Middle frontal gyrus (tissue), 1 donor: Measurements from ENCODE around the gene SLC39A6.
"Not testable (repeated sequence)": the region's sequence is repeated elsewhere in the genome, so short reads cannot be mapped to it uniquely, and the experiment has no call there.

Source experiments
- DNase-seq: peaks from one replicate; pipeline ENCODE4 v3.0.0-alpha.2; 2015; ENCODE audit warnings: low spot score; ENCODE audit errors: extremely low spot score

SLC39A6 gene

DNA sequence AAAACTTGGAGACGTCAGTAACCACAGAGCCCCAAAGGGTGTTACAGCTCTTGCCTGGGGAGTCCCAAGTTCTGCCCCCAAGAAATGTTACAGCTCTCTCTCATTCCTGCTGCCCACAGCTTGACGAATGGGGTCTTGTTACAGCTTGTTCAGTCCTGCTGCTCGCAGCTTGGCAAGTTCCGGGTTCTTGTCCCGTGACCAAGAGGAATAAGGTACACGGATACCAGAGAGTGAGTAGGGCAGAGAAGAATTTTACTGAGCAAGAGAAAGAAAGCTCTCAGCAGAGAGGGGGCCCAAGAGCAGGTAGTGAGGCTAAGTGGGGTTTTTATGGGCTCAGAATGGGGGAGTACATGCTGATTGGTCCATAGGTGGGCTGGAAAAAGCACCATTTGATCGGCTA lies 27.2 kb downstream of the SLC39A6 start:
- DNase-seq = no peak

GRCh38 chr18:36099311-36099710 lies 29.8 kb downstream of the SLC39A6 start:
- DNase-seq = no peak

- DNase-seq = no peak
These were observed 32.2 kb downstream of the SLC39A6 start for GRCh38 chr18:36096955-36097354.

DNA sequence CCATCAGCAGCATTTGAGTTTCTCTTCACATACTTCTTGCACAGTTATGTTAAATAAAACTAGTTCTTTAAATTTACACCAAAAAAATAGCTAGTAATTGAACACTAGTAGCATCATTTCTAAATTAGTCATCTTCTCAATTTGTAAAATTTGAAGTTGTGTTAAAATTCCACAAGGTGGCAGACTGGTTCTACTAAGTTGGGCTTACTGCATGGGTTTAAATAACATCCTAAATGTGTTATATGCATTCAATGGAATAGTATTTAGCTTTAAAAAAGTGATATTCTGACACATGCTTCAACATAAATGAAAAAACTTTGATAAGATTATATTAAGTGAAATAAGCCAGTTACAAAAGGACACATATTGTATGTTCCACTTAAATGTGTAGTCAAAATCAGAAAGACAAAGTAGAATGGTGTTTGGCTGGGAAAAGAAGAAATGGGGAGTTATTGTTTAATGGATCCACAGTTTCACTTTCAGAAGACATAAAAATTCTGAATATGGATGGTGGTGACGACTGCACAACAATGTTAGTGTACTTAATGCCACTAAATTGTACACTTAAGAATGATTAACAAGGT lies 33.1 kb downstream of the SLC39A6 start:
- DNase-seq = no peak

DNA sequence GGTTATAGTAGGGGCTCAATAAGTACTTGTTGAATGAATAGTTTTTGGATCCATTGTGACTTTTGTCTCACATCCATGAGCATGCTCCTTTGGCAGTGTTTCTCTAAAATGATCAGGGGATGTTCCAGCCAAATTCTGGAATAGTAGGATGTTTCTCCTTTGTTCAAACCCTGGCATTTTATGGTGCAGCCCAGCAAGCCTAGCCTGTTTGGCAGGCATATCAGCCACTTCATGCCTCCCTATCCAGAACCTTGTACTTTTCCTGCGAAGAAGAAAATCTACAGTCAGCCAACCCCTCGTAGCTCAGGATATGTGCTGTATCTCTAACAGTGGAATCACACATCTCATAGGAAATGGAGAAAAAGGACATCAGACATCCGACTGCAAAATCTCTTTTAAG lies 34.7 kb downstream of the SLC39A6 start:
- DNase-seq = no peak

DNA sequence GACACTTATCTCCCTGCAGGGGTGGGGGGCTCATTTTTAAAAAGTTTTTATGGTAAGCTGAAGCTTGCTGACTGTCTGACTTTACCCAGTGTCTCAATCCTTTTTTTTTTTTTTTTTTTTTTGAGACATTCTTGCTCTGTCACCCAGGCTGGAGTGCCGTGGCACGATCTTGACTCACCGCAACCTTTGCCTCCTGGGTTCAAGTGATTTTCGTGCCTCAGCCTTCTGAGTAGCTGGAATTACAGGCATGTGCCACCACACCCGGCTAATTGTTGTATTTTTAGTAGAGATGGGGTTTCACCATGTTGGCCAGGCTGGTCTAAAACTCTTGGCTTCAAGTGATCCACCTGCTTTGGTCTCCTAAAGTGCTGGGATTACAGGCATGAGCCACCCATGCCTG lies 37.0 kb downstream of the SLC39A6 start:
- not testable (repeated sequence) for DNase-seq

DNA sequence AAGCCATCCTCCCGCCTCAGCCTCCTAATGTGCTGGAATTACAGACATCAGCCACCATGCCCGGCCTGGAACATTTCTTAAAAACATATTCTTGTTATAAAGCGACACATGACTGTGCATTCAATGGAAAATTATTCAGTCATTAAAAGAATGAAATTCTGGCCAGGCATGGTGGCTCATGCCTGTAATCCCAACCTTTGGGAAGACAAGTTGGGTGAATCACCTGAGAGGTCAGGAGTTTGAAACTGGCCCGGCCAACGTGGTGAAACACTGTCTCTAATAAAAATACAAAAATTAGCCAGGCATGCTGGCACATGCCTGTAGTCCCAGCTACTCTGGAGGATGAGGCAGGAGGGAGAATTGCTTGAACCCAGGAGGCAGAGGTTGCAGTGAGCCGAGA lies 40.1 kb downstream of the SLC39A6 start:
- no peak for DNase-seq

GRCh38 chr18:36088256-36088655 lies 40.9 kb downstream of the SLC39A6 start:
- no peak for DNase-seq

DNA sequence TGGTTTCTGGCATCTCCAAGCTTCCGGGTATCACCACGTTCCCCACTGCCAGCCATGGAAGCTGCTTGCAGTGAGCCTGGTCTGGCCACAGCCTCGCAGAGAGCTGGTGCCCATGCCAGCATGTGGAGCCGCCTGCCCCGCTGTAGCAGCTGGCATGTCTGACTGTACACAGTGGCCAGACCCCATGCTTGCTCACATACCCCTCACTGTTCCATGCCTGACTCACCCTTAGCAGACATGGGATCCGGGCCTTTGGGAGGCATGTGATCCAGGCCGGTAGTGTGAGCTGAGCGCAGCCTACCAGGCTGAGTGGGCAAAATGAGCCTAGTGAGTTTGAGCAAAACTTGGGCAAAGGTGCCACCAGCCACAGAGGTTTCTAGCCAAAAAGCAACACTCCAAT lies 43.0 kb downstream of the SLC39A6 start:
- no peak for DNase-seq

GRCh38 chr18:36085195-36085594 lies 43.9 kb downstream of the SLC39A6 start:
- no peak for DNase-seq

- no peak for DNase-seq
These were observed 45.4 kb downstream of the SLC39A6 start for GRCh38 chr18:36083729-36084128.

GRCh38 chr18:36081118-36081517 lies 48.0 kb downstream of the SLC39A6 start:
- not testable (repeated sequence) for DNase-seq

GRCh38 chr18:36078751-36079529 lies 50.2 kb downstream of the SLC39A6 start:
- no peak for DNase-seq

- DNase-seq = not testable (repeated sequence)
These were observed 51.4 kb downstream of the SLC39A6 start for GRCh38 chr18:36077764-36078163.

DNA sequence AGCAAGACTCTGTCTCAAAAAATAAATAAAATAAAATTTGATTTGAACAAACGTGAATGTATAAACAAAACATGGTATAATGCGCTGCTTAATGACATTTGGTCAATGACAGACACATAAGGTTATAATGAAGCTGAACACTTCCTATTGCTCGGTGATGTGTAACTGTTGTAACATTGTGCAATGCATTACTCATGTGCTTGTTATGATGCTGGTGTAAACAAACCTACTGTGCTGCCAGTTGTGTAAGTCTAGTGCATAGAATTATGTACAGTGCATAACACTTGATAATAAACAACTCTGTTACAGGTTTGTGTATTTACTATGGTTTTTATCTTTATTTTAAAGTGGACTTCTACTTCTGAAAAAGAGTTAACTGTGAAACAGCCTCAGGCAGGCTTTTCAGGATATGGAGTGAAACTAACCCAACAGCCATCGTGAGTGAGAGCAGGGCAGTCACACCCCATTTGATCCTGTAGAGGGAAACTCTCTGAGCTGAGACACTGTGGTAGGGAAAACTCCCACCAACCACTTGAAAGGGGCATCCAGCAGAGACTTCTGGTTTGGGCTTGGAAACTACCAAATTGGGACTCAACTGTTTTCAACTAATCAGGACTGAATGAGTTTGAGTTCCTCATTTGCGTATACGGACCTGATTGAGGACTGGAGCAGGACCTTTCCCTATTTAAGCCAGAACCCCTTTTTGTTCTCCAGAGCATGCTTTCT lies 53.1 kb downstream of the SLC39A6 start:
- no peak for DNase-seq

DNA sequence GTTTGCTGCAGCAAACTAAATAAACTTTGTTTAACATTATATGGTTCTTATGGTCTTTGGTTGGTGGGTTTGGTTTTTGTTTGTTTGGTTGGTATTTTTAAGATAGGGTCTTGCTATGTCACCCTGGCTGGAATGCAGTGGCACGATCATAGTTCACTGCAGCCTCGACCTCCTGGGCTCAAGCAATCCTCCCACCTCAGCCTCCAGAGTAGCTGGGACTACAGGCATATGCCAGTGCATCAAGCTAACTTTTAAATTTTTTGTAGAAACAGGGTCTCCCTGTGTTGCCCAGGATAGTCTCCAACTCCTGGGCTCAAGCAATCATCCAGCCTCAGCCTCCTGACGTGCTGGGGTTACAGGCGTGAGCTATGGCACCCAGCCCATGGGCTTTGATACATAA lies 54.7 kb downstream of the SLC39A6 start:
- DNase-seq = no peak

DNA sequence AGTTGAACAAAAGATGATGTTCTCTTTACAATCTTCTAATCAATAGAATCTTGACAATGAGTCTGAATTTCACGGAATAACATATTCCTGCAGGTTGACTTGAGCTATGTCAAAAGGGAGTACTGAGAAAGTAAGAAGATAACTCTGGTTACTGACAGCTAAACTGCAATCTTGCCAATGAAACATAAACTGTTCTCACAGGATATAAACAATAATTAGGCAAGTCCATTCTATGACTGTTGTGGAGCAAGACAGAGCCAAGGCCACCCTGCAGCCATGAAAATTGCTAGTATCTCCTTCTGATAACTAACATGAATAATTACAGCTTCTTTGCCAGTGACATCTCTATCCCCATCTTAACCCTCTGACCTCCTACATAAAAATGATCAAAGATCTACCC lies 55.5 kb downstream of the SLC39A6 start:
- DNase-seq = no peak

GRCh38 chr18:36072406-36072805 lies 56.7 kb downstream of the SLC39A6 start:
- not testable (repeated sequence) for DNase-seq

- DNase-seq = peak; percentile 84
These were observed 61.8 kb downstream of the SLC39A6 start, which contains the start of gene RPRD1A for GRCh38 chr18:36067055-36067957. RPRD1A (minus strand) TSS chr18:36067559; CDS start chr18:36067404, 155 bp downstream.

DNA sequence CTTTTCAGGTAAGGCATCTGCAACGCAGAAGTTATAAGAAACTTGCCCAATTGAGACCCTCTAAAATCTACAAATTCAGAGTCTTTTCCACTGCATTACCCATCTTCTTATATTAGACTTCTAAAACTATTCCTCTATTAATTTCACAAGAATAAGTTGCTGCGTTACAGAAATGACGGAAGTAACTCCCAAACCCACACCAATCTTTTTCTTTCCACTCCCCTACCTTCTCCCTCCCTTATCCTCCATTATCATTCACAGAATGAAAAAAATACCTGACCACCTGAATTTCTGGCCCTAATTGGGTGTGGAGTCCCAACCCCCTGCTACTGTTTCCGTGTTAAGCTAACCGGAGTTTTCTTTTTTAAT lies 62.5 kb downstream of the SLC39A6 start:
- DNase-seq = no peak

DNA sequence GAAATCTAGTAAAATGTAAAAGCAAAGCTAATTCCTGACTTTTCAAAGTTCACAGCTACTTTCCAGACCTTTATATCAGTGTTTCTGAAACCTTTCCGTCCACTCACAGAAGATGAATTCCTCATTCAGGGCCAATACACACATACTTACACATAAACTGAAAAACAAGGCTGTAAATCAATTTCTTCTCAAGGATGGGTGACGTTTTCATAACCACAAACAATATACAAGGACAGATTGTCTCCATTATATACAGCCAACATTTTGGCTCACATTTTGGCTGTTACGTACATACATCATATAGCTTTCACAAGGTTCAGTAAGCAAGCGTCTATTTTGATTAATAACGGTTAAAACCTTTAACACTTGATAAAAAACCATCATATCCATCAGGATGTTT lies 63.1 kb downstream of the SLC39A6 start:
- DNase-seq = no peak

DNA sequence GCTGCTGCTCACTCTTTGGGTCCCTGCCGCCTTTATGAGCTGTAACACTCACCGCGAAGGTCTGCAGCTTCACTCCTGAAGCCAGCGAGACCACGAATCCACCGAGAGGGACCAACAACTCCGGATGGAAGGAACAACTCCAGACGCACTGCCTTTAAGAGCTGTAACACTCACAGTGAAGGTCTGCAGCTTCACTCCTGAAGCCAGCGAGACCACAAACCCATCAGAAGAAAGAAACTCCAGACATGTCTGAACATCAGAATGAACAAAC lies 64.4 kb downstream of the SLC39A6 start:
- not testable (repeated sequence) for DNase-seq
